Inflammatory macrophage (primary cell): ENCODE data around the gene MRI1.

Experiments used
- DNase-seq, 2 donors: peaks; one replicate each; pipeline ENCODE4 v3.0.0-alpha.2; 2020 to 2022

MRI1 gene

DNA sequence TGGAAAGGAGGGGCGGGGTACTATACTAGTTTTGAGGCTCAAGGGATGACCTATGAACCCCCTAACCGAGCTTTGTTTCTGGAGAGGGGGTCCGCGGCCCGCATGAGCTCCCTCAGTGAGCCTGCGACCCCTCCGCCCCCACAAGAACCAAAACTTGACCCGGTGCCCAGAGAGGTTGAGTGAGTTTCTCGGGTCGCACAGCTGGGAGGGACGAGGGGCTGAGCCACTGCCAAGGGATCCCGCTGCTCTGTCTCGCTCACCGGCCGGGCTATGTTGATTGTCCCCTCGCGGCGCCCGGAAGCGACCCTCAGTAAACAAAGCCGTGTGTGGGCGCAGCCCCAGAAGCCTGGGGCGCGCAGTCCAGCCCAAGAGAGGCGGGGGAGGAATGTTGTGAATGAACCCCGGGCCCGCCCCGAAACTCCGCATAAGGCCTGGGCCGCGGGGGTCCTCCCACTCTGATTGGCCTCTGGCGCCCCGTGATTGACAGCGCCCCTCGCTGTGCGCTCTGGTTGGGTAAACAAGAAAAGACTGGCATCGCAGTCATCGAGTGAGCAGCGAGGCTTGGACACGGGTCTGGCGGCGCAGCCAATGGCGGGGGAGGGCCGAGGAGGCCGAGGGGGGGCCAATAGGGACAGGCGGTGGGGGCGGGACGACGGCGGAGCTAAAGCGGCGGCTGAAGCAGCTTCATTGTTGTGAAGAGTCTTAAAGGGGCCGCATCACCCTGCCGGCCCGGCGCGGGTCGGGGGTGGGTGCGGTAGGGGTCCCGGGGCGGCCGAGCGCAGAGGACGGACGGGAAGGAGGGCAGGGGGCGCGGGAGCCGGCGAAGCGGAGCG, 30.7 kb downstream of the MRI1 start, which contains the start of gene ZSWIM4:
ZSWIM4 (plus strand) TSS at position 687 of the 833 bp plus-strand sequence. CDS start 206 bp downstream, outside the sequence.
- DNase-seq, result peak; percentile 99

DNA sequence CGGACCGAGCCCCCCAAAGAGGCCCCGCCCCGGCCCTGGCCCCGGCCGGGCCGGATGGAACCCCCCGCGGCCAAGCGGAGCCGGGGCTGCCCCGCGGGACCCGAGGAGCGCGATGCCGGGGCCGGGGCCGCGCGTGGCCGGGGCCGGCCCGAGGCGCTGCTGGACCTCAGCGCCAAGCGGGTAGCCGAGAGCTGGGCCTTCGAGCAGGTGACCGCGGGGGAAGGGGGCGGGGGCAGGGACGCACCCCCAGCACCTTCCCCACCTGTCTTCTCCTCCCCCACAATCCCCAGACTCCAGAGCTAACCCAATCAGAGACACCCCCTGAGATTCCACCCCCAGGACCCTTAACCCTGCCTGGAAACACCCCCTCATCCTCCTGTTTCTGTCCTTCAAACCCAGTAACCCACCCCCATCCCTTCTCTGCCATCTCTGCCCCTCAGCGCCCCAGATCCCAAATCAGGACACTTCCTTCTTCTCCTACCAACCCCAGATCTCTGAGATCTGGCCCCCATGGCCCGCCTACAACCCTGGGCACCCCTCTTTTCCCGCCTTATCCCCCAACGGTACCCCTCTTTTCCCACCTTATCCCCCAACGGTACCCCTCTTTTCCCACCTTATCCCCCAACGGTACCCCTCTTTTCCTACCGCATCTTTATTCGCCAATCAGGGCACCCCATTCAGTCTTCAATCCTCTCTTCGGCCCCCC, 31.4 kb downstream of the MRI1 start:
- no peak for DNase-seq

DNA sequence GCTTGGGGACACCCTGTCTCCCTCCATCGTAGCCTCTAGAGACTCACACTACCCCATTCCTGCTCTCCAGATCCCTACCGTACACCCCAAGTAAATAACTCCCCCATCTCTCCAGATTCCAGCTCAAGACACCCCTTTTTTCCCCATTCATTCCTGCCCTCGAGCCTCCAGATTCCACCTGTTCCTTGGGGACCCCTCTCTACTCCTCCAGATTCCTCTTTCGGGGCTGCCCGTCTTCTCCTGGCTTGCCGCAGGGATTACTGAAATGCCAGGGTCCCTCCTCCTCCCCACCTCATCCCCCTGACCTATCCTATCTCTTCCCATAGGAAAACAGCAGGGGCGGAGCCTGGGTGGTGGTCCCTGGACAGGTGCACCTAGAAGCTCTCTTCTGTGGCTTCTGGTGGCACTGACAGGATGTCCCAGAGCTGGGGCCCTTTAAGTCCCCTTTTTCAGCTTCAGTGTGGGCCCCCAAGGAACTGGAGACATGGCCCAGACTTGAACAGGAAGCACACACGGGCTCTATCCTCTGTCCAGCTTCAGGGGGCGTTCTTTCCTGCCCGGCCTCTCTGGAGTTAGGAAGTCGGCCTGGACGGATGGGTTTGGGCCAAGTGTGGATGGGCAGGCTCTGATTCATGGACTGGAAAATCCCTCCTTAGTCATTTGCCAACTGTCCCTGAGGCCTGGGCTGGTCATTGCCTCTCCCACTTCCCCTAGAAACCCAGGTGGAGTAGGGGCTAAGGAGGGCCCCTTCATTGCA, 32.2 kb downstream of the MRI1 start:
- peak; percentile 36 to 64 for DNase-seq

DNA sequence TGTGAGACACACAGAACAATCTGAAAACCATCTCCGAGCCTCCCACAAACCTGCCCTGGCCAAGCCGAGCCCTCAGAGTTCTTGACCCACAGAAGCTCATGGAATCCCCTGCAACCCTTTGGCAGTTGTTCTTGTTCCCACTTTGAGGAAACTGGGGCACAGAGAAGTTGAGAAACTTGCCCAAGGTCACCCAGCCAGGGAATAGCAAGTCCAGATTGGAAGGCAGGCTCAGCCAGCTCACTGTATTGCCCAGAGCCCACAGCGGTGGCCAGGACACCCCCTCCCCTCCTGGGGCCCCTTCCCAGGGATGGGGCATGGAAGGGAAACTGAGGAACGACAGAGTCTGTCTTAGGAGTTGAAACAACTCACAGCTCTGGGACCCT, 32.7 kb downstream of the MRI1 start:
- no peak for DNase-seq

DNA sequence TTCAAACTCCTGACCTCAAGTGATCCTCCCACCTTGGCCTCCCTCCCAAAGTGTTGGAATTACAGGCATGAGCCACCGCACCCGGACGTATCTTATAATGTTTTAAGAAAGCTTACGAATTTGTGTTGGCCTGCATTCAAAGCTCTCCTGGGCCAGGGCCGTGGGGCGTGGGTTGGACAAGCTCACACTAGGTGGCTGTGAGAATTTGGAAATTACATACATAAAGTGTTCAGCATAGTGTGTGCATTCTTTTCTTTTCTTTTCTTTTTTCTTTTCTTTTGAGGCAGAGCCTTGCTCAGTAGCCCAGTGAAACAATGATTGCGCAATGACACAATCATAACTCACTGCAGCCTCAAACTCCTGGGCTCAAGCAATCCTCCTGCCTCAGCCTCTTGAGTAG, 33.5 kb downstream of the MRI1 start:
- DNase-seq, result no peak

DNA sequence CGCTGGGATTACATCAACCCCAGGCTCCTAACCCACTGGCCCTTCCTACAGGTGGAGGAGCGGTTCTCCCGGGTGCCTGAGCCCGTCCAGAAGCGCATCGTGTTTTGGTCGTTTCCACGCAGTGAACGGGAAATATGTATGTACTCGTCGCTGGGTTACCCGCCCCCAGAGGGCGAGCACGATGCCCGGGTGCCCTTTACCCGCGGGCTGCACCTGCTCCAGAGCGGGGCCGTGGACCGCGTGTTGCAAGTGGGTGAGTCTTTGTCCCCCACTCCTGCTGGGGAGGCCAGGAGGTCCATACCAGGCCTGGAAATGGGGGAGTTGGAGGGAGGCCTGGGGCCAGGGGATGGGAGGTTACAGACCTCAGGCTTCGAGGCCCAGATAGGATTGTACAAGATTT, 35.3 kb downstream of the MRI1 start:
- no peak for DNase-seq

DNA sequence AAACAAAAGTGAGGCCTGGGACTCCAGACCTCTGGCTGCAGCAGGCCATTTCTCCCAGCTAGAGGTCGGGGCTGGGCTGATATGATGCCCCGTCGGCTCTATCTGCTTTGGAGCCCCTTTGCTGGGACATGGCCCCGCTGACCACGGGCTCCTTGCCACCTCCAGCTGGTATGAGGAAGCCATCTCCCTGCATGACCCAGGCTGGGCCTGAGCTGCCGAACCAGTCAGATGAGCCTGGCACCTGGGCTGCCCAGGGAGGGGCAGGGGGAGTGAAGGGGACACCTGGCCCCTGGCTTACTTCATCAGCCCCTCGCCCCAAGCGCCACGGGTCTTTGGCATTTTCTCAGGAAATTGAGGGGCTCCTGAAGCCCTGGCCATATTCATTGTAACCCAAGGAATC, 38.7 kb downstream of the MRI1 start:
- no peak for DNase-seq

DNA sequence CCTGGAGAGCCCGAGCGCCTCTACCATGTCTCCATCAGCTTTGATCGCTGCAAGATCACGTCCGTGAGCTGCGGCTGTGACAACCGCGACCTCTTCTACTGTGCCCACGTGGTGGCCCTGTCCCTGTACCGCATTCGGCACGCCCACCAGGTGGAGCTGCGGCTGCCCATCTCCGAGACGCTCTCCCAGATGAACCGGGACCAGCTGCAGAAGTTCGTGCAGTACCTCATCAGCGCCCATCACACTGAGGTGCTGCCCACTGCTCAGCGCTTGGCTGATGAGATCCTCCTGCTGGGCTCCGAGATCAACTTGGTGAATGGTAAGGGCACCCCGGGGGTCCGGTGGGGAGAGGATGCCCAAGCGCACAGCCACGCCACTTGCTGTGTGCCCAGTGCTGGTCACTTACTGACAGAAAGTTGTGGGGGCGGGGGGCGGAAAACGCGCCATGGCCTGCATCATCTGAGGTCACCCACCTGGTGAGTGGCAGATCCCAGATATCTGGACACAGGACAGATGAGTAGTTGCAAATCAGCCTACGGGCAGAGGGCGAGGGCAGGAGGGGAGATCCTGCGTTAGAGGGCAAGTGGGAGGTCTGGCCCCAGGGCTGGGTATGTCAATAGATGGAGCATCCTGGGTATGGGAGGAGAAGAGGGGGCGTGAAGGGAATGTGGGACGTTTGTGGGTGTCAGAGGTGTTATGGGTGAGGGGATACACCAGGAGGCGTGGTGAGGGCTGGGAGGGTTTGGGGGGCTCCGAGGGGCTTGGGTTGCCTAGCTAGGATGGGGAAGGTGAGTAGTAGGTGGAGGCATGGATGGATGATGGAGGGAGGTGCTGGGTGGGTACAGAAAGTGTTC, 40.7 kb downstream of the MRI1 start:
- no peak for DNase-seq

DNA sequence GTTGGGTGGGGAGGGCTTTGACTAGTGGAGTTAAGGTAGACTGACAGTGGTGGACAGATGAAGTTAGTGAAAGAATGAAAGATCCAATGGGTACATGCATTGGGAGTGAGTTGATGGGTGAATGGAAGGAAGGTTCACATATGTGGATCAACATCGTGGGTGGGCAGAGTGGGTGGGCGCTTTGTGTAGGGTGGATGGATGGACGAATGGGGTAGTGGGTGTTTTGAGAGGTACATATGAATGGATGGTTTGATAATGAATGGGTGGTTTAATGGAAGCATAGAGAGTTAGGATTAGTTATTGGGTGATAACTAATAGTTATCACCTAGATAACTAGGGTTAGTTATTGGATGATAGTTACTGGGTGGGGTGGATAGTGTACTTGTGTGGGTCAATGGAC, 42.4 kb downstream of the MRI1 start:
- no peak for DNase-seq

DNA sequence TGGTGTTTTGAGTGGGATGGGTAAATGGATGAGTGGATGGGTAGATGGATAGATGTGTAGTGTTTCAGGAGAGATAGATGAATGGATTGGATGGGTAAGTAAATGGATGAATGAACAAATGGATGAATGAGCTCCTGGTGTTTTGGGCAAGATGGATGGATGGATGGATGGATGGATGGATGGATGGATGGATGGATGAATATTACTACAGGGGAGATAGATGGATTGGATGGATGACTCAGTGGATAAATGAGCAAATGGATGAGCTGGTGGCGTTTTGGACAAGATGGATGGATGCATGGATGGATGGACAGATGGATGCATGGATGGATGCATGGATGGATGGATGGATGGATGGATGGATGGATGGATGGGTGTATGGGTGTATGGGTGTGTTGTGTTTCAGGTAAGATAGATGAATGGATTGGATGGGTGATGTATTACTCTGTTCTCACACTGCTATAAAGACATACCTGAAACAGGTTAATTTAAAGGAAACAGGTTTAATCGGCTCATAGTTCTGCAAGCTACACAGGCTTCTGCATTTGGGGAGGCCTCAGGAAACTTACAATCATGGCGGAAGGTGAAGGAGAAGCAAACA, 43.2 kb downstream of the MRI1 start:
- no peak for DNase-seq

DNA sequence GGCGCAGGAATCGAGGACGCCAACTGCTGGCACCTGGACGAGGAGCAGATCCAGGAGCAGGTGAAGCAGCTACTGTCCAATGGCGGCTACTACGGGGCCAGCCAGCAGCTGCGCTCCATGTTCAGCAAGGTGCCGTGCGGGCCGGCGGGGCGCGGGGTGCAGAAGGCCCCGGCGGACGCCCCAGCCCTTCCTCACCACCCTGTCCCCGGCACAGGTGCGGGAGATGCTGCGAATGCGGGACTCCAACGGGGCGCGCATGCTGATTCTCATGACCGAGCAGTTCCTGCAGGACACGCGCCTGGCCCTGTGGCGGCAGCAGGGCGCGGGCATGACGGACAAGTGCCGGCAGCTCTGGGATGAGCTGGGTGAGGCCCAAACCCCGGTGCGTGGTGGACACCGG, 44.5 kb downstream of the MRI1 start:
- DNase-seq, result no peak

DNA sequence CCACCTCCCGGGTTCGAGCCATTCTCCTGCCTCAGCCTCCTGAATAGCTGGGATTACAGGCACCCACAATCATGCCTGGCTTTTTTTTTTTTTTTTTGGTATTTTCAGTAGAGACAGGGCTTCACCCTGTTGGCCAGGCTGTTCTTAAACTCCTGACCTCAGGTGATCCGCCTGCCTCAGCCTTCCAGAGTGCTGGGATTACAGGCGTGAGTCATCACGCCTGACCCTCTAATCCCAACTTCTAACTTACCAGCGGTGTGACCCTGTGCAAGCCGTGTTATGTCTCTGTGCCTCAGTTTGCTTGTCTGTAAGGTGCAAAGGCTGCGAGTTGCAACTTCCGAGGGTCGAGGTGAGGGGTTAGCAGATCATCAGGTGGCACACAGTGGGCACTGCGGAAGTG, 48.2 kb downstream of the MRI1 start:
- no peak for DNase-seq

DNA sequence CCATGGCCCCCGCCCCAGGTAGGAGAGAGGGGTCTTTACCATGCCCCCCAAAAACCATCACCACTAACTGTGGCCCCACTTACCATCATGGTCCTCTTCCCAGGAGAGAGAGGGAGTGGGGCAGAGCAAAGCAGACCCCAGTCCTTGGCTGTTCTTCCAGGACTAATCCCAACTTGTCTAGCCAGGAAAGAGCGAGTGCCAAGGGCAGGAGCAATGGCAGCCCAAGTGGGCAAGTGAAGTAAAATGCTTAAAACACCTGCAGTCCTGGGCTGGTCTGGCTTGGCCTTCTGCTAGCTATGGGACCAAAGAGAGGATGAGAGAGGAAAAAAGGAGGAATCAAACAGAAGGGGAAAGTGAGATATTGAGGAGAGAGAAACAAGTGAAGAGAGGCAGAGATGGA, 48.8 kb downstream of the MRI1 start:
- no peak for DNase-seq

DNA sequence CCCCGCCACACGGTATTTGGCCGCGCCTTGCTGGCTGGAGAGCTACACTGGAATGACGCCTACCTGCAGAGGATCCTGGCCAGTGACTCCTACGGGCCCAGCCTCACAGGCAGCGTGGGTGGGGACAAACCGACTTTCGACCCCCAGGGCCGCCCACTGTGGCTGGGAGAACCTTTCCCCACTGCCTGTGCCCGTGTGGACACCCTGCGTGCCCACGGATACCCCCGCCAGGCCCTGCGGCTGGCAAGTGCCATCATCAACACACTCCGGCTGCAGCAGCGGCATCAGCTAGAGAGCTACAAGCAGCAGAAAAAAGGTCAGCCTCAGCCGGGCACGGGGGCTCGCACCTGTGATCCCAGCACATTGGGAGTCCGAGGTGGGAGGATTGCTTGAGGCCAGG, 50.2 kb downstream of the MRI1 start:
- no peak for DNase-seq

DNA sequence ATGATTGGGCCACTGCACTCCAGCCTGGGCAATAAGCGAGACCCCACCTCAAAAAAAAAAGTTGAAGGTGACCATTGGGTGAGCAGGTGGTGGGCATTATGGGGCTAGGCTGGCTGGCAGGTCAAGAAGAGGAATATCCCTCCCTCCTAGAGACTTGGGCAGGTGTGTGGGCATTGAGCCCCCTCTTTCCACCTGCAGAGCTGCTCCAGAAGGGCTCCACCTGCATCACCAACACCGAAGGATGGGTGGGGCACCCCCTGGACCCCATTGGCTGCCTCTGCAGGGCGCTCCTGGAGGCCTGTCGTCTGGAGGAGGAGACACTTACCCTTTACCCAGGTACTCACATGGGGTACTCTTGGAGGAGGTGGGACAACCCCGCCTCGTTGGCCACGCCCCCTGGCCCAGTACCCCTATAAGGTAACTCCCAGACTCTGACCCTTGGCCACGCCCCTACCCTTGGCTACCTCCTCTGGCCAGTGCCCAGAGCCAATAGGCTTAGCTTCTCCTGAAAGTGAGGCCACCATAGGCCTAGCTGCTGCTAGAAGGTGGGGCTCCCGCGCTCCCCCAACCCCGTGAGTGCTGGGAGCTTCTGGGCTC, 52.8 kb downstream of the MRI1 start:
- no peak for DNase-seq

DNA sequence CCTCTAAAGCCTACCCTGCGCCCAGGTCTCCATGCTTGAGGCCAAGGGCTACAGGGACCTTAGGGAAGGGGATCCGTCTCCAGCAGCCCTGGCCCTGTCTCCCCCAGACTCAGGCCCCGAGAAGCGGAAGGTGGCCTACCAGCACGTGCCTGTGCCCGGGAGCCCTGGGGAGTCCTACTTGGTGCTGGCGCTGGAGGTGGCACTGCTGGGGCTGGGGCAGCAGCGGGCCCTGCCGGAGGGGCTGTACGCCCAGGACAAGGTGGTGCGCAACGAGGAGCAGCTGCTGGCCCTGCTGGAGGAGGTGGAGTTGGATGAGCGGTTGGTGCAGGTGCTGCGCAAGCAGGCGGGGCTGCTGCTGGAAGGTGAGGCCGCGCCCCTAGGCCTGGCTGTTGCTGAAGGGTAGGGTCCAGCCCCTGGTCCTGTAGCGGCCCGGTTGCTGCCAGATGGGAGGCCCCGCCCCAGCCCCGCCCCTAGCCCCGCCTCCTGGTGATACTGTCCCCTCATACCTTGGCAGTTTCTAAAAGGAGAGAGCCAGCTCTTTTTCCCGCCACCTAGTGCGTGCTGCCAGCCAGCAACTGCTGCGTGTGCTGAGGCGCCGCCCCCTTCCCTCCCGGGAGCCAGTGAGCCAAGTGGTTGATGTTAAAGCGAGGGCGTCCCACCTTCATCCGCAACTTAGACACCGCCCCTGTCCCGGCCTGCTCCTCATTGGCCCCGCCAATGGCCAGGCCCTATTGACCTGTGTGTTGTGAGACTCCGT, 53.5 kb downstream of the MRI1 start:
- no peak for DNase-seq

DNA sequence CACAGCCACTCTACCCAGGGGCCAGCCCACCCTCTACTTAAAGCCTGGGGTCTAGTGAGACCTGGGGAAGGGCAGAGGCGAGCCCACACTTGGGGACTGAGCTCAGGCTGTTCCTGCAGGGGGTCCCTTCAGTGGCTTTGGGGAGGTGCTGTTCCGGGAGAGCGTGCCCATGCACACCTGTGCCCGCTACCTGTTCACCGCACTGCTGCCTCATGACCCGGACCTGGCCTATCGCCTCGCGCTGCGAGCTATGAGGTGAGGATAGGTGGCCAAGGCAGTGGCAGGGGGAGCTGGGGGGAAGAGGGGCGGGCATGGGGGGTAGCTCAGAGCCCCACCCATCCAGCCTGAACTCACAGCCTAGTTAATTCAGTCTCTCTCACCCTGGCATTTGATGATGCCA, 54.9 kb downstream of the MRI1 start:
- no peak for DNase-seq

DNA sequence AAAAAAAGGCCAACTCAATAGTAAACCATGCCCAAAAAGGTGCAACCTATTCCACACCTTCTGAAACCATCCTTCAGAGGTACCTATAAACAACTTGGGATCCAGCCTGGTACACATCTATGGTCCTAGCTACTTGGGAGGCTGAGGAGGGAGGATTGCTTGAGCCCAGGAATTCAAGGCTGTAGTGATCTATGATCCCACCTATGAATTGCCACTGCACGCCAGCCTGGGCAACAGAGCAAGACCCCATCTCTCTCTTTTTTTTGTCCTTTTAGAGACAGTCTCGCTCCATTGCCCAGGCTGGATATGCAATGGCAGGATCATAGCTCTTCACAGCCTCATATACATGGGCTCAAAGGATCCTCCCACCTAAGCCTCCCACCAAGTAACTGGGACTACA, 57.0 kb downstream of the MRI1 start:
- no peak for DNase-seq

DNA sequence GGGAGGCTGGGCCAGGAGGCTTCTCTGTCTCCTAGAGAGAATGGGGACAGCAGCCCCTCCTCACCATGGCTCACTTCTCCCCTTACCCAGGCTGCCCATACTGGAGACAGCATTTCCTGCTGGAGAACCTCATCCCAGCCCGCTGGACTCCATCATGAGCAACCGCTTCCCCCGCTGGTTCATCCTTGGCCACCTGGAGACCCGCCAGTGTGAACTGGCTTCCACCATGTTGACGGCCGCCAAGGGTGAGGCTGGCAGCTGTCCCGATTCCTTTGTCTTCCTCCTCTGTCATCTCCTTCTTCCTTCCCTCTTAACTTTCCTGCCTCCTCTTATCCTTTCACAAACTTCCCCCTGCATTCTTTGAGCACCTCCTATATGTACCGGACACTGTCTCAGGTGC, 58.9 kb downstream of the MRI1 start:
- no peak for DNase-seq
